GM12878 (cell line): ENCODE data around the gene LASP1. TPM values are rescaled to one million over a fixed set of nuclear protein-coding genes. Genes with fewer than 3 reads are reported as not detected.

Experiments
- ATF2 ChIP-seq: IDR thresholded peaks from 2 replicates; pipeline ENCODE4 v1.6.1; 2012; ENCODE audit warnings: low read length, inconsistent platforms
- CUX1 ChIP-seq: IDR thresholded peaks from 2 replicates; pipeline ENCODE4 v1.6.1; 2012; ENCODE audit warnings: improper control_type of control experiment, low read depth, low read length; ENCODE audit not compliant: insufficient replicate concordance
- E2F8 ChIP-seq: fragments of 450-650 bp; IDR thresholded peaks from 2 replicates; pipeline ENCODE4 v1.6.1; 2018; ENCODE audit warnings: mild to moderate bottlenecking, low read depth, moderate library complexity; ENCODE audit not compliant: partially characterized antibody
- IRF3 ChIP-seq: fragments of 450-650 bp; IDR thresholded peaks from 2 replicates; pipeline ENCODE4 v1.6.1; 2014; ENCODE audit warnings: mild to moderate bottlenecking
- MTA3 ChIP-seq: IDR thresholded peaks from 2 replicates; pipeline ENCODE4 v1.6.1; 2012; ENCODE audit warnings: low read length, inconsistent platforms, borderline replicate concordance
- MYB ChIP-seq: fragments of 150-350 bp; IDR thresholded peaks from 2 replicates; pipeline ENCODE4 v1.6.1; 2014; ENCODE audit warnings: mild to moderate bottlenecking, low read depth, low read length, borderline replicate concordance
- NR2F1 ChIP-seq: fragments of 450-650 bp; conservative IDR thresholded peaks from 2 replicates; pipeline ENCODE4 v1.6.1; 2017; ENCODE audit warnings: mild to moderate bottlenecking
- PKNOX1 ChIP-seq: fragments of 450-650 bp; IDR thresholded peaks from 2 replicates; pipeline ENCODE4 v1.6.1; 2016; ENCODE audit warnings: mild to moderate bottlenecking
- RELA ChIP-seq: fragments of 450-650 bp; IDR thresholded peaks from 2 replicates; pipeline ENCODE4 v1.8.0; 2014; ENCODE audit warnings: borderline replicate concordance; ENCODE audit not compliant: partially characterized antibody
- SPI1 ChIP-seq: IDR thresholded peaks from 2 replicates; pipeline ENCODE4 v1.6.1; 2011; ENCODE audit warnings: low read depth, mild to moderate bottlenecking, low read length, moderate library complexity, borderline replicate concordance; ENCODE audit not compliant: insufficient read depth
- SUZ12 ChIP-seq: fragments of 200-600 bp; sonication (generic); IDR thresholded peaks from one replicate; pipeline ENCODE4 v1.6.1; 2018; ENCODE audit warnings: antibody characterized with exemption, mild to moderate bottlenecking; ENCODE audit not compliant: unreplicated experiment
- TCF3 ChIP-seq: IDR thresholded peaks from 2 replicates; pipeline ENCODE4 v1.6.1; 2012; ENCODE audit warnings: low read depth, mild to moderate bottlenecking, low read length, borderline replicate concordance; ENCODE audit not compliant: insufficient read depth
- ZNF274 ChIP-seq: IDR thresholded peaks from one replicate; pipeline ENCODE4 v1.8.0; 2011; ENCODE audit not compliant: insufficient read length, insufficient read depth
- ZNF622 ChIP-seq: fragments of 450-650 bp; IDR thresholded peaks from 2 replicates; pipeline ENCODE4 v1.6.1; 2017; ENCODE audit warnings: mild to moderate bottlenecking, inconsistent platforms
- polyA plus RNA-seq, 11 experiments: library from polyadenylated mRNA; depleted of rRNA in 4 of 11; unstranded in 6 of 11; stranded (reverse) in 5 of 11; fragments of >200 nt; fragmentation: Nextera tagmentation in 4 of 11; fragmentation: Illumina TruSeq in 1 of 11; extraction: Ambion mirVana in 4 of 11; extraction: Trizol in 1 of 11; gene quantifications; 1 replicate in 1 of 11; 2 replicates in 10 of 11; pipeline versions ENCODE4 v1.2.1 to v1.2.3, GENCODE V29; 2011 to 2016; ENCODE audit warnings: inconsistent platforms in 2 of 11, missing spikeins in 2 of 11, low read depth in 1 of 11
- total RNA-seq, 4 experiments: library from RNA; depleted of rRNA in 3 of 4; stranded (reverse); fragments of >200 nt in 3 of 4; fragmentation: Illumina TruSeq in 1 of 4; extraction: Trizol in 1 of 4; gene quantifications; 2 replicates each; pipeline versions ENCODE4 v1.2.1 to v1.2.3, GENCODE V29; 2013 to 2021

Gene LASP1
- total and polyA plus RNA-seq, 10 of the 15 experiments (the other 5 are each of a cell fraction or from before 2014, with no cell fraction given): 21.0 to 114 (median 59.3) TPM

GRCh38 chr17:38868817-38869525 is 887 bp upstream of the LASP1 start (continued):
- TF ChIP-seq E2F8 (peak; percentile 65), PKNOX1 (peak; percentile 88), ATF2 (peak; percentile 71; the same call in 1 of the 2 replicates), SPI1 (no peak), IRF3 (no peak), SUZ12 (no peak), RELA (peak; percentile 30), NR2F1 (peak; percentile 27; the same call in 1 of the 2 replicates), ZNF274 (no peak), MTA3 (0 out of 2 replicates have a peak, but pooled peaks have one; percentile 69), MYB (peak; percentile 37; the same call in 1 of the 2 replicates), TCF3 (peak; percentile 19; the same call in 1 of the 2 replicates), ZNF622 (no peak), CUX1 (no peak)
